ENCODE measurements around the gene AGBL1.

The AGBL1 gene

DNA sequence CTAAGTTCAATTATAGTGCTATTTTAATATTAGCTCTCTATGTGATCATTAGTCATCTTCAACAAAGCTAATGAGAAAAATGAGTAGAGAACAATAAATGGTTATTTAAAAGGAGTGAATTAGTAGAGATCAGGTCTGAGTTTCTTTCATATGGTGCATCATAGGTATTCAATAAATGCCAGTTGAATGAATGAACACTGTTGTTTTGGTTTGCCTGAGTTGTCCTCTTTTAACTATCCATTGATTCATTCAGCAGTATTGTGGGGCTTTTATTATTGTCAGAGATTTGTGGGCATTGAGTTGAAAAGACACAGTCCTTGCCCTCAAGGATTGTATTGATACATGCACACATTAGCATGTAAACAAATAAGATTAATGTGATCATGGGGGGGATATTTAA, 88.2 kb downstream of the AGBL1 start:
- no peak for DNase-seq (ENCODE audit: low read depth in 2 of 2)
- H3K4me3 ChIP-seq (replicated peaks in 1 of 2; ENCODE audit: low read depth in 2 of 2, low read length in 2 of 2): no peak overlapping the region
- TF ChIP-seq, protein P1, sequence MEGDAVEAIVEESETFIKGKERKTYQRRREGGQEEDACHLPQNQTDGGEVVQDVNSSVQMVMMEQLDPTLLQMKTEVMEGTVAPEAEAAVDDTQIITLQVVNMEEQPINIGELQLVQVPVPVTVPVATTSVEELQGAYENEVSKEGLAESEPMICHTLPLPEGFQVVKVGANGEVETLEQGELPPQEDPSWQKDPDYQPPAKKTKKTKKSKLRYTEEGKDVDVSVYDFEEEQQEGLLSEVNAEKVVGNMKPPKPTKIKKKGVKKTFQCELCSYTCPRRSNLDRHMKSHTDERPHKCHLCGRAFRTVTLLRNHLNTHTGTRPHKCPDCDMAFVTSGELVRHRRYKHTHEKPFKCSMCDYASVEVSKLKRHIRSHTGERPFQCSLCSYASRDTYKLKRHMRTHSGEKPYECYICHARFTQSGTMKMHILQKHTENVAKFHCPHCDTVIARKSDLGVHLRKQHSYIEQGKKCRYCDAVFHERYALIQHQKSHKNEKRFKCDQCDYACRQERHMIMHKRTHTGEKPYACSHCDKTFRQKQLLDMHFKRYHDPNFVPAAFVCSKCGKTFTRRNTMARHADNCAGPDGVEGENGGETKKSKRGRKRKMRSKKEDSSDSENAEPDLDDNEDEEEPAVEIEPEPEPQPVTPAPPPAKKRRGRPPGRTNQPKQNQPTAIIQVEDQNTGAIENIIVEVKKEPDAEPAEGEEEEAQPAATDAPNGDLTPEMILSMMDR (IDR thresholded peaks at IDR 0.05; ENCODE audit: low read depth, low read length): no peak

DNA sequence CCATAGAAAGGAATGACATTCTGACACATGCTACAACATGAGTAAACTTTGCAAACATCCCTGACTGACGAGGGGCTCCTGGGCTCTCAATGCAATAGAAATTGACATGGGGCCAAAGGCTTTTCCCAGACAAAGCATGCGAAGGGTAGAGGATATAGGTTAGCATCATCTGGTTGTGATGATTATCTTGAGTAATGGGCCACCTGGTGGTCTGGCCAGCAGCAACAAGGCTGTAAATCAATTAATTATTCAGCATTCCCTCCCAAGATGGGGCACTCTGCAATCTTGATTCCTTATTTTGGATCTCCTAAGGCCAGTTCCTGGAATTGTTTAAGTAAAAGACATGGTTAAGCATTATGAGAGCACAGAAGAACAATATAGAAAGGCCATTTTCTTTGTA, 99.2 kb downstream of the AGBL1 start:
- DNase-seq (ENCODE audit: low read depth in 2 of 2): no peak
- TF ChIP-seq, protein P1 (IDR thresholded peaks at IDR 0.05; ENCODE audit: low read depth, low read length): no peak
- H3K4me3 ChIP-seq (replicated peaks in 1 of 2; ENCODE audit: low read depth in 2 of 2, low read length in 2 of 2): no peak overlapping the region

DNA sequence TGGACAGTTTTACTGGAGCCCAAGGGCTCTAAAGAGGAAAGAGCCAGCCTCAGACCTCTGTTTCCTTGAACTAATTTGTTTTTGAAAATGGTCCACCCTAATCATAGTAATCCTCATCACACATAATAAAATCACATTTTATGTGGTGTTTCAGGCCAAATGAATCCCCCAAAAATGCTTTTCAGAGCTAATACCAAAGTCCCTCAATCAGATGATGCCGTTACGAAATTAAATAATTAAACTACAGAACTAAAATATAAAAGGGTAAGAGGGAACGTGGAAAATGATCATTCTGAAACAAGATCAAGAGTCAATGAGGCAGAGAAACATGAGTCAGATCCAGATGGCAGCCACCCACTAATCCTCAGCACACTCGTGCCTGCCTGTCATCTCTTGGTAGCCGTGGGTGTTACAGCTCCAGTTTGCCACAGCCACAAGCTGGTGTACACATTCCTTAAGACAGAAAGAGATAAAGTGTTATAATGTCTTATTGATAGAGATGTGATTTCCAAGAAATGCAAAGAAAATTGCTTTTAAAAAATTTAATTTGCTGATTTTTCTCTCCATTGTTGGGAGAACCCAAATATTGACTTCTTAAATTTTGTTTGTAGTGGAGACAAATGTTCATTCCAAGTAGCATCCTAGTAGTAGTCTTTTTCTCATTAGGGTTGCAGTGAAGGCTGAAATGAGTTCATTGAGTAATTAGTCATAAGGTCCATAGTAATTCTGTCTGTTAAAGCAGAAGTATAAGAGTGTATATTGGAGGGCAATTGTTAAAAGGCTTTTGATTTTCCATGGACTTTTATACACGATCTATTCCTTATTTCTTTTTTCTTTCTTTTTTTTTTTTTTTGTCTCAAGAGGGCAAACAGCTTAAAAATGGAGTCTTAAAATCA, 104.2 kb downstream of the AGBL1 start:
- DNase-seq (ENCODE audit: low read depth in 2 of 2): no peak
- no peak overlapping the region for H3K4me3 ChIP-seq (replicated peaks in 1 of 2; ENCODE audit: low read depth in 2 of 2, low read length in 2 of 2)
- TF ChIP-seq, protein P1 (IDR thresholded peaks at IDR 0.05; ENCODE audit: low read depth, low read length): no peak

DNA sequence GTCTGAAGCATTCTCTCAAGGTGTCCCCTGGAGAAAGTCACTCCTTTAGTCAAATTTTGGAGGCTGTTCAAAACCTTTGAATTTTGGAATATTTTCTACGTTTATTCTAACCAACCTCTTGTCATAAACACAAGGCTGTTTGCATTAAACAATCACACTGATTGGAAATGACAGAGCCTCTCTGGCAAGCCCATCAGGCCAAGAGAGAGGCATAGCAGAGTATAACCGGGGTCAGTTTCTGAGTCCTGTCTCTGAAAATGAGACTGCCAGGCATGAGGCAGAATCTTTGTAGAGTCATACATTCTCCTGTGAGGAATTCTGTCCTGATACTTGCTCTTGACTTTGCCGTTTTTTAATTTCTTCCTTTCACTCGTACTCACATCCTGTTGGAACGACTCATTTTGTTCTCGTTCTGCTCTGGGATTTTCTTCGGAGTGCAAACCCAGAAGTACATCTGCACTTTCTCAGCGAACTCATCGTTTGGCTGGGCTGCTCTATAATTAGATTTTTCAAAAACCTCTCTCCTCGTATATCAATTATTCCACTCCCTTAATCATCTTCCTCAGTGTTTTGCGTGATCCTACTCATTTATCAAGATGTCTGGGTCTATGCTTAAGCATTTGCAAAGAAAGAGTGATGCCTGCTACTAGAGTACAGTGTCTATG, 114.2 kb downstream of the AGBL1 start:
- TF ChIP-seq, protein P1 (IDR thresholded peaks at IDR 0.05; ENCODE audit: low read depth, low read length): no peak
- H3K4me3 ChIP-seq (replicated peaks in 1 of 2; ENCODE audit: low read depth in 2 of 2, low read length in 2 of 2): no peak overlapping the region
- no peak for DNase-seq (ENCODE audit: low read depth in 2 of 2)

DNA sequence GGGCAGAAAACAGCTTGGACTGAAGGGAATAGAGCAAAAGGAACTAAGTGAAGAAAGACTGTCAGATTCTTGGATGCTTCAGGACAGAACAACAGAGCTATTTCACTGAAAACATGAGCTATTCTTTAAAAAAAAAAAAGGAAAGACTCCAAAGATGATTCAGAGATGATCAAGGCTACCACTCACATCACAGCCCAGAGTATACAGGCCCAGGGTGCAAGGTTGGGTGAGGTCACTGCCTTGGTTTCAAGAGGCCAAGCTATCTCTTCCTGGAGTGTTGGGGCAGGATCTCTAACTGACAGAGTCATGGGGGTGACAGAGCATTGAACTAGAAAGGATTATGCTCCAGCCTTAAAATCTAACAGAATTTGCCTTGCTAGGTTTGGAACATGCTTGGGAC, 118.1 kb downstream of the AGBL1 start:
- TF ChIP-seq, protein P1 (IDR thresholded peaks at IDR 0.05; ENCODE audit: low read depth, low read length): no peak
- no peak overlapping the region for H3K4me3 ChIP-seq (replicated peaks in 1 of 2; ENCODE audit: low read depth in 2 of 2, low read length in 2 of 2)
- DNase-seq (ENCODE audit: low read depth in 2 of 2): no peak

DNA sequence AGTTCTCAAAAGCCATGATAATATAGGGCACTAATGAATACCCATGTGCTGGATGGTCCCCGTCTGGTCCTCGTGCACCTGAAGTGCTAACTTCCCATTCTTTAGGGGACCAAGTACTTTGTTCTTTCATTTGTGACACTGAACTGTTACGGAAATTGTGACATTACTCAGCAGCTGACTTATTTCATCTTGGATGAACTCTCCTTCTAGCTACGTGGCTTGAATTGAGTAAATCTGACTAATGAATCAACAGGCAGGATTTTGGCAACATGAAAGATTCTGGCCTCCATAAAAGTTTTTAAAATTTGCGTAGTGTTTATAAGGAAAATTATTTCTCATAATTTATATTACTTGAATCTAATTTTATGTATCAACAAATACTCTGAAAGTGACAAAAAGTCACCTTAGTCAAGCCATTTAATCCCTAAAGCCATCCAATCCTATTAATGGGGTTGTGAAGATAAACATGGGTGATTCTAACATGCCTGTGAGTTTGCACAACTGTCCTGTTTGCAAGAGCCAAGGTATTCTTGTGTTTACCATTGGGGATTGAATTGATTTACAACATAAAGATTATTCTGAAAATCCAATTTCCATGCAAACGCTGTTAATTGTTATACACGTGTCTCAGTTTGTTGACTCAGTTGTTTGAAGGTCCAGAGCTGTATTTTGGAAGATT, 119.9 kb downstream of the AGBL1 start:
- TF ChIP-seq, protein P1 (IDR thresholded peaks at IDR 0.05; ENCODE audit: low read depth, low read length): no peak
- H3K4me3 ChIP-seq (replicated peaks in 1 of 2; ENCODE audit: low read depth in 2 of 2, low read length in 2 of 2): no peak overlapping the region
- no peak for DNase-seq (ENCODE audit: low read depth in 2 of 2)
